ENCODE data around the gene TLE3.

GRCh38 chr15:70030851-70031250, 66.9 kb downstream of the TLE3 start:
- TF ChIP-seq CTCF (IDR thresholded peaks at IDR 0.05) (no peak), POLR2A (IDR thresholded peaks at IDR 0.05) (no peak)

Data from body of pancreas (tissue), 4 donors.